Glomerular visceral epithelial cell (primary cell): ENCODE measurements around the gene PTH.

Source experiments
- DNase-seq: peaks from one replicate; pipeline ENCODE4 v3.0.0-alpha.2; 2016; ENCODE audit errors: extremely low spot score

The PTH gene

GRCh38 chr11:13449522-13449921, 46.3 kb downstream of the PTH start:
- no peak for DNase-seq

- DNase-seq: no peak
Observed at GRCh38 chr11:13448876-13449275, 46.9 kb downstream of the PTH start.

GRCh38 chr11:13446444-13446843, 49.4 kb downstream of the PTH start:
- DNase-seq: no peak

- no peak for DNase-seq
Observed at GRCh38 chr11:13445588-13445987, 50.2 kb downstream of the PTH start.
